Hematopoietic multipotent progenitor cell treated with erythropoietin and hydrocortisone succinate and interleukin-3 and kit ligand, for 15 days (in vitro differentiated cells): Measurements from ENCODE around the gene FAXC.

Experiments used
- DNase-seq: peaks from one replicate; pipeline ENCODE4 v3.0.0-alpha.2; 2015; ENCODE audit warnings: low spot score

FAXC gene

GRCh38 chr6:99349171-99350141, at the start of gene FAXC:
TSS of gene FAXC (minus strand) at chr6:99349674. CDS start at chr6:99349372, 302 bp downstream.
- DNase-seq, result no peak

DNA sequence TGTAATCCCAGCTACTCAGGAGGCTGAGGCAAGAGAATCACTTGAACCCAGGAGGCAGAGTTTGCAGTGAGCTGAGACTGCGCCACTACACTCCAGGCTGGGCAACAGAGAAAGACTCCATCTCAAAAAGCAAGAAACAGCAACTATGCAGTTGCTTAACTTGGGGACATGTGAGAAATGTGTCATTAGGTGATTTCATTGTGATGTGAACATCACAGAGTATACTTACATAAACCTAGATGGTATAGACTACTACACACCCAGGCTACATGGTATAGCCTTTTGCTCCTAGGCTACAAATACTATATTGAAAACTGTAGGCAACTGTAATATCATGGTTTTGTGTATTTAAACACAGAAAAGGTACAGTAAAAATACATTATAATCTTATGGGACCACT, 47.8 kb upstream of the FAXC start:
- DNase-seq, result no peak

- peak; percentile 52 for DNase-seq
These were observed 44.4 kb upstream of the FAXC start, which contains the start of gene COQ3 for GRCh38 chr6:99393698-99394531. TSS of gene COQ3 (minus strand) at chr6:99394195. CDS start at chr6:99394179, 16 bp downstream.

DNA sequence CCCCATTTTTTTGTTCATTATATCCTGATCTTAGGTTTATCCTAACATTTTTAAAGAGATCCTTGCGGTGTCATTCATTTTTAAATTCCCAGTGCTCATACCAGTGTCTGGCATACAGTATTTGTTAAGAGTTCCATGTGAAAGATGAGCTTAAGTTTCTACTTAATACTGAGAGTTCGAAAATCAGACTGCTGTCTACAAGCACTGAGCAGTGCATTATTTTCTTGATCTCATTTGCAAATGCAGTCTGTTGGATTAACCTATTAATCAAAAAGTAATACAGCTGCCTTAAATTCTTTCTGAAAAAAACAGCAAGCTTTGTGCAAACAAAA, 43.9 kb upstream of the FAXC start:
- no peak for DNase-seq

DNA sequence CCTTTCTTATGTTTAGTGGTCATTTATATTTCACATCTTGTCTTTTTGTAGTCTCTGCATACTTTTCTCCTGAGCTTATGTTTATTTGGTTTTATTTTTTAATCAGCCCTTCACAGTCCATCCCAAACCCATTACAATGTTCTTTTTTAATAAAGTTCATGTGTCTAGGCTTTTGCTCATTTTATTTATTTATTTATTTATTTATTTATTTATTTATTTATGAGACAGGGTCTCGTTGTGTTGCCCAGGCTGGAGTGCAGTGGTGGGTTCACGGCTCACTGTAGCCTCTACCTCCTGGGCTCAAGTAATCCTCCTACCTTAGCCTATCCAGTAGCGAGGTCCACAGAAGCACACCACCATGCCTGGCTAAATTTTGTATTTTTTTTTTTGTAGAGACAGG, 41.4 kb upstream of the FAXC start:
- no peak for DNase-seq

DNA sequence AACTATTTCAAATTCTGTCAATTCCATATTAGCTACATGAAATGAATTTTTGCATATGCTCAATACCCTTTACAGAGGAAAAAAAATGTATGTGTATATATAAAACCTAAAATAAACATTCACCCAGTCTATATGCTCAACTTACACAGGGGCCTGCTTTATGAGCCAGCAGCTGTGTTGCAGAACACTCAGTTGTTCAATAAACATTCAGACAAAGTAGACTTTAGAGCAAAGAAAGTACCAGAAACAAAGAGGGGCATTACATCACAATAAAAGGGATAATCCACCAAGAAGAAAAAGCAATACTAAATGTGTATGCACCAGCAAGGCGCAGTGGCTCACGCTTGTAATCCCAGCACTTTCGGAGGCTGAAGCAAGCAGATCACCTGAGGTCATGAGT, 35.0 kb upstream of the FAXC start:
- no peak for DNase-seq

GRCh38 chr6:99378636-99379035, 29.2 kb upstream of the FAXC start:
- no peak for DNase-seq

- DNase-seq, result no peak
These were observed 20.1 kb upstream of the FAXC start for GRCh38 chr6:99369533-99369932.

- no peak for DNase-seq
These were observed 17.4 kb upstream of the FAXC start for GRCh38 chr6:99366852-99367251.

GRCh38 chr6:99364026-99364425, 14.6 kb upstream of the FAXC start:
- DNase-seq, result no peak

DNA sequence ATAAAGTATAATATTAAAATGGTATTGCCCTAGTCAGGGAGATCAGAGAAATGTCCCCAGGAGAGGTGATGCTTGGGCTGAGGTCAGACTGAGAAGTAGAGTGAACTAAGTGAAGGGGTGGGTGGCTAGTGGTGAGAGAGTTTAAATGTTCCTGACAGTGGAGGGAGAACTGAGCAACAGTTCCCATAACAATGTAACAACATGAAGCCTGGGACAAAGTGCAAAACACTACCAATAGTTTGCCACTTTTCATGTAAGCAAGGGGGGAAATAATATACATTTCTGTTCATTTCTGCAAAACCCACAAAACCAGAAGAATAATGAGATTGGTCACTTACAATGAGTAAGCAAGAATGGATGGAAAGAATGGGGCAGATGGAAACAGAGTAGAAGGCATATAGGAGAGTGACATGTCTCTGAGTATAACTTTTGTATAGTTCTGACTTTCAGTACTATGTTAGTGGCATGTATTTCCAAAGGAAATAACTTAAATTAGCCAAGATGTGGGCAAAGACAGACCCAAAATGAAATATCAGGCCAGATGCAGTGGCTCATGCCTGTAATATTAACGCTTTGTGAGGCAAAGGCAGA, 13.3 kb upstream of the FAXC start:
- no peak for DNase-seq

DNA sequence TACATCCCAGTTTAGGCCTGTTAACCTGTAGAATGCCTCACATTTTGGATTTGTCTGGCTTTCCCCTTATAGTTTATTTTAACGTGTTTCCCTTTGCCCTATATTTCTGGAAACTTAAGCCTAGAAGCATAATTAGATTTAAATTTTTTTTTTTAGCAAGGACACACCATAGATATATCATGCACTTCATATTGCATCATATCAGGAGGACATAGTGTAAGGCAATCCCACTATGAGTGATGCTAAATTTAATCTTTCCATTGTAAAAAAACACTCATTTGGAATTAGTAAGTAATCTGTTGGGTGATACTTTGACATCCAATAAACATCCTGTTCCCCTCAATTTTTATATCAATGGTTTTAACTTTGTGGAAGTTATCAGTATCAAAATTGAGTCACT, 10.3 kb upstream of the FAXC start:
- DNase-seq, result no peak

DNA sequence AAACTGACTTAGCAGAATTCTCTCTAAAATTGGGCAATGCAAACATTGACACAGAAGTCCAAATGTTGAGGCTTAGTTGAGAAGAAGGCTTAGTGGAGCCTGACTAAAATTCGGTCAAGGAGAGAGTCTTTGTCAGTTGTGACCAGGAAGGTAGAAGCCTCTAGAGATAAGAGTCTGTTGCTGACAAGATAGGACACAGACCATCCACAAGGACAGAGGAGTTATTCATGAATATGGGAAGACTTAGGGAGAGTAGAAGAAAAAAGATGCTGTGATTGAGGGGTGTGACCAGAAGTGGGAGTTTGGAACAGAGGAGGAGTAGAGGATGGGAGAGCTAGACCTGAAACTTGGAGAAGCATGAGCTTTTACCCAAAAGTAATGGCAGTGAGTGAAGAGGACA, 7.2 kb upstream of the FAXC start:
- DNase-seq, result no peak

GRCh38 chr6:99354983-99355382, 5.5 kb upstream of the FAXC start:
- DNase-seq, result no peak

DNA sequence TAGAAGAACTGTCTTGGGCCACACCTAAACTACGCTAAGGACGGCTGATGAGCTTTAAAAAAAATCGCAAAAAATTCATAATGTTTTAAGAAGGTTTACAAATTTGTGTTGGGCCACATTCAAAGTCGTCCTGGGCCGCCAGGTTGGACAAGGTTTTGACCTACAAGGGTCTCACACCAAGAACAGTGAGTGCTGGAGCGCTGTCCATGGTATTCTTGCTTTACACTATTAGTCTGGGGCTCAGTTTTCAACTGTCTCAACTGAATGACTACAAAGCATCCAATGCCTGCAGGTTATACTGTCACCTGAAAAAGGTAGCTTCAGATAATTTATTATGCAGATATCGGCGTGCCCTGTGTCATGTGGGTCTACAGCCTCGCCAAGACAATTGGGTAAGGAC, 3.7 kb upstream of the FAXC start:
- no peak for DNase-seq

- no peak for DNase-seq
These were observed 1.1 kb upstream of the FAXC start for GRCh38 chr6:99350573-99350972.

- no peak for DNase-seq
These were observed 945 bp downstream of the FAXC start for GRCh38 chr6:99348288-99349170.

DNA sequence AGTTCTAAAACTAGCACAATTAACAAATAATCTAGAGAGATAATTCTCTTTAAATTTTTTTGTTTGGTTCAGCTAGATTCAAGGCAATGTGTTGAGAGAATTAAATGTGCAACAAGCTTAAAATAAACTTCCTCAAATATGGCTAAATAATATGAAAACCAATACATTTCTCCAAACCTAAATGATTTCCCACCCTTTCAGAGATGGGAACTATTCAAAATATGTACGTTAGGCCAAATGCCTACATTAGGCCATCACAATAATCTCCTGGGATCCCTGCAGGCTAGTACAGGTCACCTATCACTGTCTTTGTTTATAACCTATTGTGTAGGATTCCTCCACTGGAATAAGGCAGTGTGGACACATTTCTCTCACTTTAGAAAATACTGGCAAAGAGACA, 1.7 kb downstream of the FAXC start:
- no peak for DNase-seq

DNA sequence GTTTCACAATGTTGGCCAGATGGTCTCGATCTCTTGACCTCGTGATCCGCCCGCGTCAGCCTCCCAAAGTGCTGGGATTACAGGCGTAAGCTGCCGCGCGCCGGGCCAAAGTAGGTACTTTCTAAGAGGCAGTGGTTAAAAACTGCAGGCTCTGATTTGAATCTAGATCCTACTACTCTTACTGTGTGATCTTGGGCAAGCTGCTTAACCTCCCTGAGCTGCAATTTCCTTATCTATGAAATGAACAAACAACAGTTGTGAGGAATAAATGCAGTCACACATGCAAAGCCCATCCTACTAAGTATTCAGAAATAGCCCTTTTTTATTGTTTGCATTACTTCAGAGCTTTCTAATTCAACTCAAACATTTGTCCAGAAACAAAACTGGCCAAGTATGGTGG, 2.9 kb downstream of the FAXC start:
- no peak for DNase-seq

DNA sequence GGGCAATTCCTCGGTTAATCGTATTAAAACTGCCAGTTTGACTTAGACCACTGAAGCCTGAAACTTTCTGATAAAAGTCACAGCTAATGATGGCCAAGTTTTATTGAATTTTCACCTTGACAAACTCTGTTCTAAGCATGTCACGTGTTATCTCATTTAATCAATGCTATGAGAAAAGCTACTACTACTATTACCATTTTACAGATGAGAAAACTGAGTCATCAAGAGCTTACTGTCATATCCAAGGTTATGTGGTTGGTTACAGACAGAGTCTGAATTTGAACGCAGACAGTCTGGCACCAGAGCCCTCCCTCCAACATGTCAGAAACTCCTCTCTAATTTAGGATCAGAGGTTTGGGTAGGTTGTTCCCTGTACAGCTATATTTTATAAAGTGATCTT, 4.3 kb downstream of the FAXC start:
- no peak for DNase-seq

DNA sequence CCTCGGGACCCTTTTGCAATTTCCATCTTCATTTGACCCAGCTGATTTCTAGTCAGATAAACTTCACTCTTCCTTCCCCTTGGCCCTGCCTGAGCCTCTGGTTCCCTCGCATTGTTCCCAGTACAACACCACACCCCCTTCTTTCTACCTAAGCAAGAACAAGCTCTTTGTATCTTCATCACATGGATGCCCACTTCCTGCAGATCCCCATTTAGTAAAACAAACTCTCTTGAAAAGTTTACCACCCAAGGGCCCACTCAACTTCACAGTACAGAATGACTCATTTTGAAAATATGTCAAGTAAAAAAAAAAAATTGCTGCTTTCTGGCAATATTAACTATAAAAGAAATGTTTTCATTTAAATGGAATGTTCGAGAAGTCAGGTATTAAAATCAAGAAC, 5.2 kb downstream of the FAXC start:
- no peak for DNase-seq
